AG09319 (cell line): ENCODE results near the gene TRAF2.

Source experiments
- DNase-seq: peaks from one replicate; pipeline ENCODE4 v3.0.0-alpha.2; 2010; ENCODE audit warnings: low read depth; ENCODE audit errors: extremely low read depth
- TF ChIP-seq, protein P1 (sequence below): IDR thresholded peaks from 2 replicates; pipeline ENCODE4 v1.5.1; 2011; ENCODE audit warnings: low read depth, mild to moderate bottlenecking, inconsistent platforms, low read length, moderate library complexity

The TRAF2 gene

DNA sequence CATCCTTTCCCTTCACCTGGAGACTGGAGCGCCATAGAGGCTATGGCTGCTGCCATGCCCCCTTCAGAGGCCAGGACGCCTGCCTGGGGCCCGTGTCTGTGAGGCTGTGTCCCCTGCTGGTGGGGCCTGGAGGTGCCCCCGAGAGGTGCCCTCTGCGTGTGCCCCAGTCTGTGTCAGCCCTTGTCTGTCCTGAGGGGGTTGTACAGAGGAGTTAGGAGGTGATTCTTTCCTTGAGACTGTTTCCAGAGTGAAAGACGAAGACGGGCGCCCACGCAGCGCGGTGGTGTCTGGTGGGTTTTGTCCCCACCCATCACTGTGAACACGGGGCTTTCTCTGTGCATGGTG is 24.6 kb downstream of the TRAF2 start:
- TF ChIP-seq, protein P1, sequence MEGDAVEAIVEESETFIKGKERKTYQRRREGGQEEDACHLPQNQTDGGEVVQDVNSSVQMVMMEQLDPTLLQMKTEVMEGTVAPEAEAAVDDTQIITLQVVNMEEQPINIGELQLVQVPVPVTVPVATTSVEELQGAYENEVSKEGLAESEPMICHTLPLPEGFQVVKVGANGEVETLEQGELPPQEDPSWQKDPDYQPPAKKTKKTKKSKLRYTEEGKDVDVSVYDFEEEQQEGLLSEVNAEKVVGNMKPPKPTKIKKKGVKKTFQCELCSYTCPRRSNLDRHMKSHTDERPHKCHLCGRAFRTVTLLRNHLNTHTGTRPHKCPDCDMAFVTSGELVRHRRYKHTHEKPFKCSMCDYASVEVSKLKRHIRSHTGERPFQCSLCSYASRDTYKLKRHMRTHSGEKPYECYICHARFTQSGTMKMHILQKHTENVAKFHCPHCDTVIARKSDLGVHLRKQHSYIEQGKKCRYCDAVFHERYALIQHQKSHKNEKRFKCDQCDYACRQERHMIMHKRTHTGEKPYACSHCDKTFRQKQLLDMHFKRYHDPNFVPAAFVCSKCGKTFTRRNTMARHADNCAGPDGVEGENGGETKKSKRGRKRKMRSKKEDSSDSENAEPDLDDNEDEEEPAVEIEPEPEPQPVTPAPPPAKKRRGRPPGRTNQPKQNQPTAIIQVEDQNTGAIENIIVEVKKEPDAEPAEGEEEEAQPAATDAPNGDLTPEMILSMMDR, result no peak
- no peak for DNase-seq

DNA sequence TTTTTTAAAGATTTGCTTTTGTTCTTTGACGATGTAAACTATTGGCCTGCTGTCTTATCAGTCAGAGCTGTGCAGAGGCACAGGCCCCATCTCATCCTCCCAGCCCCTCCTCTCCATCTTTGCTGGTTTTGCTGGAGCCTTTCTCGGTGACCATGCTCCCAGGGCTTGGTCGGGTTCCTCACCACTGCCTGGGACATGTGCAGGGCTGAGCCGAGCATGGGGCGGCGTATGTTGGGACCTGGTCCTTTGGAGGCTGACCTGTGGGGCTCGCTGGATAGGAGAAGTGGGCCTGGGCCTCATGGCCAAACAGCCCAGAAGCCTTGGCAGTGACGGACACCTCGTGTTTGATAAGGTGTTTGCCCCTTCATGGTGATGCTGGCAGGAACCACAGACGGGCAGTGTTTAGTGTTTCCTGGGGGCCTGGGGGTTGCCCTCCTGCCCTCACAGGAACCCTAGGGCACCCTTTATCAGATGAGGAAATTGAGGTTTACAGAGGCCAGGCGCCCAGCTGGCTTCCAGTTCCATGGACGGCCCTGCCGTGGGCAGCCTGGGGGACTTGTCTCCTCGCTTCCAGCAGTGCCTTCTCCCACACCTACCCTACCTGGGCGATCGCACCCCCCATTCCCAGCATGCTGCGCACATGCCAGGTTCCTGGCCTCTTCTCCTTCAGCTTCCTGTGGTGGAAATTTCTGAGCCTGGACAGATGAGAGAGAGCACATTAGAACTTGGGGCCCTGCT is 27.6 kb downstream of the TRAF2 start:
- TF ChIP-seq, protein P1, result no peak
- DNase-seq, result no peak

DNA sequence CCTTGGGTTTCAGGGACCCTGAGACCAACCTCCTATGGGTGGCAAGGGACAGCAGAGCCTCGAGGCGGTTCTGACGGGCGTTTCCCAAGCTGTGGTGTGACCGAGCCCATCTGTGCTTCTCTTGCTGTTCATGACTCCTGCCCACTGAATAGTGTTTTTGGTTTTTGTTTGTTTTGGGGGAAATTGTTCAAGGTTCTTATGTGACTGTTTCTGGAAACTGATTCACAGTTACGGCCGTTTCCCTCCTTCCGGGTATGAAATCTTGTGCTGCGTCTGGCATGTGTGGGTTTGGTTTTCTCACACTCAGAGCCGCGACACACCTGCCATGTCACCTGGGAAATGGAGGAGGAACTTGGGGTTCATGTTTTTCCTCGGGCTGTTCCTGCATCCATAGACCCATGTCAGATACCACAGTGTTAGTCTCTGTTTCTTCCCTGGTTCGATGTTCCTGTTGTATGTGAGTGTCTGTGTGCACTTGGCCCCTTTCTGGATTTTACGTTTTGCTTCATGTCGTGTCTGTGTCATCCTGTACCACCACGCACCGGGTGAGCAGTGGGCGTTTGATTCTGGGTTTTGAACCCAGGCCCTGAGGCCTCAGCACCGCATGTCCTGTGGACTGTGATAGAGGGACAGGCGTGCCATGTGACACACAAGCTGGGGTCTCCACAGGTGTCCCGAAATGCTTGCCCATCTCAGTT is 29.5 kb downstream of the TRAF2 start:
- TF ChIP-seq, protein P1, result no peak
- DNase-seq, result no peak

DNA sequence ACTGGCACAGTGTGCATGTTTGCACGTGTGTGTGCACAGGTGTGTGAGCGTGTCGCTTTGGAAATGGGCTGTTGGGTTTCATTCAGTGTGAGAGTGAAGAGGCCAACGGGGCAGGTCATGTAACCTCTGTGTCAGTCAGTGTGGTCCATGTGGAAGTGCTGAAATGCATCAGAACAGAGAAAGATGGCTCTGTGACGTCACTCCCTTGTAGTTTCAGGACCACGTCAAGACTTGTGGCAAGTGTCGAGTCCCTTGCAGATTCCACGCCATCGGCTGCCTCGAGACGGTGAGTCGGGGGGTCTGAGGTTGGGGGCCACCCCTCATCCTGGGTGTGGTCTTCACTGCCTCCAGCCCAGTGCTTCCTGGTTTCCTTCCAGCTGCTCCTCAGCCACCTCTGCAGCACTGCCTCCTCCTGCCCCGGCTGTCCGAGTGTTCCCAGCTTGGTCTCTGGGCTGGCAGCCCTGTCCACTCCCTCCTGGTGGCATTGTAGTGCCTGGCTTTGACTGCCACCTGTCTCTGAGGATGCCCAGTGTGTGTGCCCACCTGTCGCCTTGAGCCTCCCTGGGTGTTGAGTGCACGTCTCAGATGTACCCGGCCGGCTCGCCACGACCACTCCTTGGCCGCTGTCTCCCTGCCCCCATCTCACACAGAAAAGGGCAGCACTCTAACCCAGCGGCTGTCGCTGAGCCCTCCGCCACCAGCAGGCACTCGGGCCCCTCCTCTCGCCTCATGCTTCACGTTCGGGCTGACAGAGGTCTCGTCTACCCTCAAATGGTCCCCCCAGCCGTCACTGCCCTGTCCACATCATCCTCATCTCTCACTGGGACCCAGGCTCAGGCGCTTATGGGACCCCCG is 30.2 kb downstream of the TRAF2 start:
- TF ChIP-seq, protein P1, result no peak
- DNase-seq, result no peak

DNA sequence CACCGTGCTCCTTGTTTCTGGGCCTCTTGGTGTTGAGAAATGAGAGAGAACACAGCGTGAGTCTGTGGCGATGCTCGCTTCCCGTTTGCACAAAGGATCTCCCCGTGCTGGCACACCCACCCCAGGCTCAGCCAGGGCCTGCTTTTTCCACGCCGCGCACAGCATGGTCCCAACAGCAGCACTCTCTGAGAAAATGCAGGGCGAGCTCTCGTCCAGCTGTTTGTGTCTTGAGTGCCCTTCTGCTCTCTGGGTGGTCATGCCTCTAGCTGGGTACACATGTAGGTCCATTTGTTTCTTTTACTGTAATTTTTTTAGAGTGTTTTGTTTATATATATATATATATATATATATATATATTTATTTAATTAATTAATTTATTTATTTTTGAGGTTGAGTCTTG is 31.6 kb downstream of the TRAF2 start:
- TF ChIP-seq, protein P1, result no peak
- DNase-seq, result no peak

DNA sequence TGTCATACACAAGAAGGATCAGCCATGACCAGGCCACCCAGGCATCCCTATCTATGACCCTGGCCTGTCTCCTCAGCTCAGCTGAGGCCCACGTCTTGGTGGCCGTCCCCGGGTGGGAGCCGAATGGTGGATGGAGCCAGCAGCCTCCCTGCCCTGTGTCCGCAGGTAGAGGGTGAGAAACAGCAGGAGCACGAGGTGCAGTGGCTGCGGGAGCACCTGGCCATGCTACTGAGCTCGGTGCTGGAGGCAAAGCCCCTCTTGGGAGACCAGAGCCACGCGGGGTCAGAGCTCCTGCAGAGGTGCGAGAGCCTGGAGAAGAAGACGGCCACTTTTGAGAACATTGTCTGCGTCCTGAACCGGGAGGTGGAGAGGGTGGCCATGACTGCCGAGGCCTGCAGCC is 33.8 kb downstream of the TRAF2 start:
- TF ChIP-seq, protein P1, result no peak
- no peak for DNase-seq
